Measurements from ENCODE around the gene FRAS1.

GRCh38 chr4:78131403-78131802 lies 74.3 kb downstream of the FRAS1 start:
- TF ChIP-seq CTCF (IDR thresholded peaks at IDR 0.05) (no peak), REST (IDR thresholded peaks at IDR 0.05) (no peak), RFX5 (IDR thresholded peaks at IDR 0.05) (no peak), PBX3 (IDR thresholded peaks at IDR 0.05) (no peak), ZFP36 (IDR thresholded peaks at IDR 0.05; ENCODE audit: borderline replicate concordance, partially characterized antibody) (no peak), SMC3 (IDR thresholded peaks at IDR 0.05) (no peak), POLR2A (IDR thresholded peaks at IDR 0.05; ENCODE audit: low read length) (no peak), CEBPB (IDR thresholded peaks at IDR 0.05) (no peak), EP300 (IDR thresholded peaks at IDR 0.05) (no peak), HOXA7 (CRISPR knock-in tag; IDR thresholded peaks at IDR 0.05) (no peak)
